GM19324 (cell line): ENCODE measurements around the gene APOBR.
"Not testable (repeated sequence)": the region's sequence is repeated elsewhere in the genome, so short reads cannot be mapped to it uniquely, and the experiment has no call there.

Source experiments
- ATAC-seq: cut with Tn5 transposase; IDR thresholded peaks from one replicate; pipeline ENCODE4 v1.9.1; 2021; ENCODE audit warnings: mild to moderate bottlenecking, moderate library complexity; ENCODE audit not compliant: unreplicated experiment, low FRiP score

APOBR gene

GRCh38 chr16:28526201-28527099, 32.0 kb downstream of the APOBR start:
- no peak for ATAC-seq

- ATAC-seq = not testable (repeated sequence)
Observed at GRCh38 chr16:28527100-28527785, 32.8 kb downstream of the APOBR start.

GRCh38 chr16:28527985-28528384, 33.5 kb downstream of the APOBR start:
- no peak for ATAC-seq

GRCh38 chr16:28528463-28528867, 34.0 kb downstream of the APOBR start:
- no peak for ATAC-seq

- no peak for ATAC-seq
Observed at GRCh38 chr16:28529124-28529523, 34.7 kb downstream of the APOBR start.

GRCh38 chr16:28531777-28532744, 37.6 kb downstream of the APOBR start:
- no peak for ATAC-seq

GRCh38 chr16:28532940-28533647, 38.7 kb downstream of the APOBR start:
- no peak for ATAC-seq

GRCh38 chr16:28534542-28535373, 40.3 kb downstream of the APOBR start:
- no peak for ATAC-seq

- no peak for ATAC-seq
Observed at GRCh38 chr16:28537076-28537475, 42.6 kb downstream of the APOBR start.

- ATAC-seq = no peak
Observed at GRCh38 chr16:28537964-28538732, 43.7 kb downstream of the APOBR start.

GRCh38 chr16:28538733-28539596, 44.5 kb downstream of the APOBR start, which contains the start of gene NUPR1:
TSS of gene NUPR1 (minus strand) at chr16:28538974. CDS start at chr16:28538907, 67 bp downstream.
- no peak for ATAC-seq

GRCh38 chr16:28540346-28540745, 45.9 kb downstream of the APOBR start:
- no peak for ATAC-seq

GRCh38 chr16:28542646-28543045, 48.2 kb downstream of the APOBR start:
- no peak for ATAC-seq

- ATAC-seq = no peak
Observed at GRCh38 chr16:28543072-28543471, 48.6 kb downstream of the APOBR start.

GRCh38 chr16:28544998-28545397, 50.6 kb downstream of the APOBR start:
- ATAC-seq = no peak

GRCh38 chr16:28545964-28546363, 51.5 kb downstream of the APOBR start:
- not testable (repeated sequence) for ATAC-seq

GRCh38 chr16:28546626-28547025, 52.2 kb downstream of the APOBR start:
- no peak for ATAC-seq
